ENCODE data around the gene ZWINT. TPM values are rescaled to one million over a fixed set of nuclear protein-coding genes. Genes with fewer than 3 reads are reported as not detected.

Gene ZWINT
- total and polyA plus RNA-seq, 2 of the 8 experiments (the other 6 are each of a cell fraction or from before 2014, with no cell fraction given) = 52.1 to 71.2 TPM

DNA sequence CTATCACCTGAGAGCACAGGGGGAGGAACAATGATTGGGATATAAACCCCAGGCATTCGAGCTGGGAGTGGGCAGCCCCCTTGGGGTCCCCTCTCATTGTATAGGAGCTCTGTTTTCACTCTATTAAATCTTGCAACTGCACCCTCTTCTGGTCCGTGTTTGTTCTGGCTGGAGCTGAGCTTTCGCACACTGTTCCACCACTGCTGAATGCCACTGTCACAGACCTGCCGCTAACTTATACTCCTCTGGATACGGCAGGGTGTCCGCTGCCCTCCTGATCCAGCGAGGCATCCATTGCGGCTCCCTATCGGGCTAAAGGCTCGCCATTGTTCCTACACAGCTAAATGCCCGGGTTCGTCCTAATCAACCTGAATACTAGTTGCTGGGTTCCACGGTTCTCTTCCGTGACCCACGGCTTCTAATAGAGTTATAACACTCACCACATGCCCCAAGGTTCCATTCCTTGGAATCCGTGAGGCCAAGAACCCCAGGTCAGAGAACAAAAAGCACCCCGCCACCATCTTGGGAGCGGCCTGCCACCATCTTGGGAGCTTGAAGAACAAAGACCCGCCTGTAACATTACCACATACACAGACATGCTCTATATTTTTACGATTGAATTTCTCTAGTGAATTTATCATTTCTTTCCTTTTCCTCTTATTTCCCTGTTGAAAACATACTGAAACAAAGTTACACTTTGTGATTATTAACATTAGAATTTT is 9.0 kb downstream of the ZWINT start (continued):
- TF ChIP-seq SP2 (IDR thresholded peaks at IDR 0.05; ENCODE audit: low read length) (no peak), HDAC6 (IDR thresholded peaks at IDR 0.05; ENCODE audit: low read depth, low read length) (no peak), BRCA1 (IDR thresholded peaks at IDR 0.05; ENCODE audit: low read depth, low read length) (no peak), RAD21 (IDR thresholded peaks at IDR 0.05 in 1 of 2, conservative IDR thresholded peaks at IDR 0.05 in 1 of 2; ENCODE audit: low read depth in 2 of 2, low read length in 2 of 2) (0 out of 4 replicates have a peak, but pooled peaks have one; percentile 6 to 8), CEBPB (IDR thresholded peaks at IDR 0.05; ENCODE audit: low read depth, low read length) (no peak), YY1 (IDR thresholded peaks at IDR 0.05; ENCODE audit: low read depth, low read length) (peak; percentile 77; the same call in 1 of the 2 replicates), TAF1 (IDR thresholded peaks at IDR 0.05; ENCODE audit: low read depth, low read length) (no peak), SP4 (IDR thresholded peaks at IDR 0.05; ENCODE audit: low read length) (no peak), CHD2 (IDR thresholded peaks at IDR 0.05; ENCODE audit: low read length) (no peak), TBP (IDR thresholded peaks at IDR 0.05; ENCODE audit: low read depth, low read length) (no peak), CHD1 (IDR thresholded peaks at IDR 0.05; ENCODE audit: low read depth, low read length) (no peak)
- TF ChIP-seq, protein P1, sequence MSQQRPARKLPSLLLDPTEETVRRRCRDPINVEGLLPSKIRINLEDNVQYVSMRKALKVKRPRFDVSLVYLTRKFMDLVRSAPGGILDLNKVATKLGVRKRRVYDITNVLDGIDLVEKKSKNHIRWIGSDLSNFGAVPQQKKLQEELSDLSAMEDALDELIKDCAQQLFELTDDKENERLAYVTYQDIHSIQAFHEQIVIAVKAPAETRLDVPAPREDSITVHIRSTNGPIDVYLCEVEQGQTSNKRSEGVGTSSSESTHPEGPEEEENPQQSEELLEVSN (IDR thresholded peaks at IDR 0.05) = no peak
